HUES48 (cell line): ENCODE measurements around the gene CCDC60.

ENCODE experiments used
- H3K27ac ChIP-seq: one replicate; pipeline ENCODE4 v1.7.0; 2013; ENCODE audit warnings: low read depth, low read length, inconsistent platforms
- H3K27me3 ChIP-seq: 2 replicates; pipeline ENCODE4 v1.6.1; 2013; ENCODE audit warnings: mild to moderate bottlenecking, low read length; ENCODE audit not compliant: control insufficient read depth, insufficient read depth
- H3K36me3 ChIP-seq: 2 replicates; pipeline ENCODE4 v1.6.1; 2013; ENCODE audit warnings: low read length; ENCODE audit not compliant: control insufficient read depth, insufficient read depth
- H3K4me1 ChIP-seq: 2 replicates; pipeline ENCODE4 v1.6.1; 2013; ENCODE audit warnings: mild to moderate bottlenecking, low read length; ENCODE audit not compliant: control insufficient read depth, insufficient read depth
- H3K4me3 ChIP-seq: 2 replicates; pipeline ENCODE4 v1.5.1; 2013; ENCODE audit warnings: mild to moderate bottlenecking, low read depth, low read length
- H3K9ac ChIP-seq: 2 replicates; pipeline ENCODE4 v1.6.1; 2013; ENCODE audit warnings: mild to moderate bottlenecking, low read depth, low read length, moderate library complexity
- H3K9me3 ChIP-seq: 2 replicates; pipeline ENCODE4 v1.6.1; 2013; ENCODE audit warnings: low read length; ENCODE audit not compliant: control insufficient read depth, insufficient read depth

The CCDC60 gene

DNA sequence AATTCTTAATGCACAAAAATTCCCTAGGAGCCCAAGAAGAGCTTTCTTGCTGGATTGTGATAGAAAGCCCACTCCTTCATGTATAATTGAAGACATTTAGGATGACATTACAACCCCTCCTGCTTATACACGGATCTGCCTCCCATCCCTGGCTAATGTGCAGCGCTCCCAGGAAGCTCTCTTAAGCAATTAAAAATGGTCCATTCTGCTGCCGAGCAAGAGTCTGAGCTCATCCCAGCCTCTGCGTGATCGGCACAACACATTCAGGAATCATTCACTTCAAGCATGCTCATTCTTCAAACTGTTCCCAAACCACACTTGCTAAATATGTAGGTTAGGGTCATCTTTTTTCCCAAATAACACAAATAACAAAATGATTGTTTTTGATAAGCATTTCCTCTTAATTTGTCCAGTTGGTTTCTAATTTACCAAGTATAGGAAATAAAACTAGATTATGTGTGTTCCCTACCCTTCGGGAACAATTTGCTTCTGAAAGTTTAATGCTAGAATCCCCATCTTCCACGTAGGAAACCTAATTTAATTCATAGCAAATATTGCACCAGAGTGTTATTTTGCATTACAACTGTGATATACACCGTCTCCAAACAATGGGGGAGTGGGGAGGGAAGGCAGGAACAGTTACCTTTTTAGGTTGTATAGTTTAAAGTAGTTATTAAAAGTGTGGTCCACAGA is 241.7 kb downstream of the CCDC60 start:
- H3K9me3 ChIP-seq: no peaks in the 10 kb centered on the region
- no peak overlapping the region for H3K27ac ChIP-seq
- no peaks in the 10 kb centered on the region for H3K27me3 ChIP-seq
- no peak overlapping the region for H3K4me3 ChIP-seq
- H3K4me1 ChIP-seq: no peaks in the 10 kb centered on the region
- H3K9ac ChIP-seq: no peak overlapping the region
- H3K36me3 ChIP-seq: no peaks in the 10 kb centered on the region

GRCh38 chr12:119576915-119577314 is 242.4 kb downstream of the CCDC60 start:
- no peaks in the 10 kb centered on the region for H3K9me3 ChIP-seq

GRCh38 chr12:119578112-119578511 is 243.6 kb downstream of the CCDC60 start:
- H3K36me3 ChIP-seq: no peaks in the 10 kb centered on the region
- H3K4me3 ChIP-seq: no peak overlapping the region
- H3K27ac ChIP-seq: no peak overlapping the region
- H3K9me3 ChIP-seq: no peaks in the 10 kb centered on the region
- 0 out of 2 replicates have a peak, but pooled peaks cover under 1% of the 10 kb centered on the region for H3K27me3 ChIP-seq
- H3K4me1 ChIP-seq: no peaks in the 10 kb centered on the region
- H3K9ac ChIP-seq: no peak overlapping the region

More at GRCh38 chr12:119576915-119577314, 242.4 kb downstream of the CCDC60 start:
- Histone ChIP-seq H3K36me3 (no peaks in the 10 kb centered on the region), H3K27me3 (no peaks in the 10 kb centered on the region), H3K4me3 (no peak overlapping the region), H3K9ac (no peak overlapping the region), H3K27ac (no peak overlapping the region), H3K4me1 (no peaks in the 10 kb centered on the region)

DNA sequence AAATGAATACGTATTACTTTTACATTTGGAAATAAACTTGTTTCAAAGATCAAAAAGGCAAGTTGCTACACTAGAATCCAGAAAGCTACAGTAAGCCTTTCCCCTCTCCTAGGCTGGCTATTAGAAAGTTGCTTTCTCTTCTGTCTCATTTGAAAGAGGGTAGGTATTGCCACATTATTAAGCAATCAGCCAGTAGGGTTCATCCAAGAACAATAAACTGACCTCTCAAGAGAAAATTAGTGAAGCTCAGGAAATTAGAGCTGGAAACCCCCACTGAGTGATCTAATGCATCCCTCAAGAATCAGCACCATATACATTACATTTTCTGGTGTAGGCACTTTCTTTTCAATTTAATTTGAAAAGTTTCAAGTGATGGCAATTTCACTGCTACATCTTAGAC is 254.6 kb downstream of the CCDC60 start:
- H3K4me1 ChIP-seq: no peaks in the 10 kb centered on the region
- H3K9ac ChIP-seq: no peak overlapping the region
- H3K4me3 ChIP-seq: no peak overlapping the region
- H3K27ac ChIP-seq: no peak overlapping the region
- no peaks in the 10 kb centered on the region for H3K36me3 ChIP-seq
- H3K9me3 ChIP-seq: no peaks in the 10 kb centered on the region
- H3K27me3 ChIP-seq: peaks cover 41% of the 10 kb centered on the region

- Histone ChIP-seq H3K9ac (no peak overlapping the region), H3K4me1 (no peaks in the 10 kb centered on the region), H3K27me3 (peaks cover 46% of the 10 kb centered on the region), H3K4me3 (no peak overlapping the region), H3K9me3 (no peaks in the 10 kb centered on the region), H3K27ac (no peak overlapping the region), H3K36me3 (no peaks in the 10 kb centered on the region)
These were observed 255.1 kb downstream of the CCDC60 start for GRCh38 chr12:119589634-119590033.
